NB4 (cell line): ENCODE measurements around the gene RPS6KA2.

Source experiments
- POLR2A ChIP-seq: IDR thresholded peaks from 2 replicates; pipeline ENCODE4 v1.6.1; 2011; ENCODE audit warnings: mild to moderate bottlenecking; ENCODE audit not compliant: insufficient read length; ENCODE audit errors: extremely low read depth
- TF ChIP-seq, protein P1 (sequence below): IDR thresholded peaks from one replicate; pipeline ENCODE4 v1.5.1; 2012; ENCODE audit warnings: low read depth, low read length

DNA sequence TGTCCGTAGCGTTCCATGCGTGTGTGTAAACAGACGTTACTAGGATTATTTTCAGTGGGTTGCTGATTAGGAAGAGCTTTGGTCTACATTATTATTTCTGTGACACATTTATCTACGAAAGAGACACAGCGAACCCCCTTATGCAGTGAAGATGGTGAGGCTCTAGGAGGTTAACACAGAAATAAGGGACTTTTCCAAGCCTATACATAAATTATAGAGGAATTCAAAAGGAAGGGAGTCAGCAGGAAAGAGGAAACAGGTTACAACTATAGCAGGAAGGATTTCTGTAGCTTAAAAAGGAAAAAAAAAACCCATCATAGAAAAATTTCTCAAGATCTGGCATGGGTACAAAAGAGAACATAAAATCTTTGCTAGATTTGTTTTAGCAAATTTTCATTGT is 12.9 kb upstream of the RPS6KA2 start:
- no peak for TF ChIP-seq POLR2A
- TF ChIP-seq, protein P1, sequence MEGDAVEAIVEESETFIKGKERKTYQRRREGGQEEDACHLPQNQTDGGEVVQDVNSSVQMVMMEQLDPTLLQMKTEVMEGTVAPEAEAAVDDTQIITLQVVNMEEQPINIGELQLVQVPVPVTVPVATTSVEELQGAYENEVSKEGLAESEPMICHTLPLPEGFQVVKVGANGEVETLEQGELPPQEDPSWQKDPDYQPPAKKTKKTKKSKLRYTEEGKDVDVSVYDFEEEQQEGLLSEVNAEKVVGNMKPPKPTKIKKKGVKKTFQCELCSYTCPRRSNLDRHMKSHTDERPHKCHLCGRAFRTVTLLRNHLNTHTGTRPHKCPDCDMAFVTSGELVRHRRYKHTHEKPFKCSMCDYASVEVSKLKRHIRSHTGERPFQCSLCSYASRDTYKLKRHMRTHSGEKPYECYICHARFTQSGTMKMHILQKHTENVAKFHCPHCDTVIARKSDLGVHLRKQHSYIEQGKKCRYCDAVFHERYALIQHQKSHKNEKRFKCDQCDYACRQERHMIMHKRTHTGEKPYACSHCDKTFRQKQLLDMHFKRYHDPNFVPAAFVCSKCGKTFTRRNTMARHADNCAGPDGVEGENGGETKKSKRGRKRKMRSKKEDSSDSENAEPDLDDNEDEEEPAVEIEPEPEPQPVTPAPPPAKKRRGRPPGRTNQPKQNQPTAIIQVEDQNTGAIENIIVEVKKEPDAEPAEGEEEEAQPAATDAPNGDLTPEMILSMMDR: no peak
